Vagina (tissue), 2 donors: ENCODE data around the gene MAD1L1.

Experiments used
- POLR2A ChIP-seq, 2 donors: fragments of 450-650 bp; IDR thresholded peaks; one replicate each; pipeline ENCODE4 v1.6.1; 2017; ENCODE audit warnings: antibody characterized with exemption in 2 of 2, mild to moderate bottlenecking in 2 of 2, moderate library complexity in 2 of 2
- POLR2AphosphoS5 ChIP-seq, 2 donors: sonication (generic); formaldehyde crosslinking; IDR thresholded peaks; one replicate each; pipeline ENCODE4 v1.9.0; 2017; ENCODE audit warnings: antibody characterized with exemption in 2 of 2, mild to moderate bottlenecking in 2 of 2, low read depth in 1 of 2; ENCODE audit not compliant: insufficient read depth in 1 of 2
- TF ChIP-seq, protein P1 (sequence below), 3 experiments: fragments of 450-650 bp in 2 of 3; fragments of 200-600 bp in 1 of 3; sonication (generic) in 1 of 3; IDR thresholded peaks; one replicate each; pipeline ENCODE4 v1.5.1; 2017 to 2019; ENCODE audit warnings: antibody characterized with exemption in 3 of 3, mild to moderate bottlenecking in 2 of 3, moderate library complexity in 2 of 3

- no peak for TF ChIP-seq POLR2A (IDR thresholded peaks at IDR 0.05)
- TF ChIP-seq, protein P1, sequence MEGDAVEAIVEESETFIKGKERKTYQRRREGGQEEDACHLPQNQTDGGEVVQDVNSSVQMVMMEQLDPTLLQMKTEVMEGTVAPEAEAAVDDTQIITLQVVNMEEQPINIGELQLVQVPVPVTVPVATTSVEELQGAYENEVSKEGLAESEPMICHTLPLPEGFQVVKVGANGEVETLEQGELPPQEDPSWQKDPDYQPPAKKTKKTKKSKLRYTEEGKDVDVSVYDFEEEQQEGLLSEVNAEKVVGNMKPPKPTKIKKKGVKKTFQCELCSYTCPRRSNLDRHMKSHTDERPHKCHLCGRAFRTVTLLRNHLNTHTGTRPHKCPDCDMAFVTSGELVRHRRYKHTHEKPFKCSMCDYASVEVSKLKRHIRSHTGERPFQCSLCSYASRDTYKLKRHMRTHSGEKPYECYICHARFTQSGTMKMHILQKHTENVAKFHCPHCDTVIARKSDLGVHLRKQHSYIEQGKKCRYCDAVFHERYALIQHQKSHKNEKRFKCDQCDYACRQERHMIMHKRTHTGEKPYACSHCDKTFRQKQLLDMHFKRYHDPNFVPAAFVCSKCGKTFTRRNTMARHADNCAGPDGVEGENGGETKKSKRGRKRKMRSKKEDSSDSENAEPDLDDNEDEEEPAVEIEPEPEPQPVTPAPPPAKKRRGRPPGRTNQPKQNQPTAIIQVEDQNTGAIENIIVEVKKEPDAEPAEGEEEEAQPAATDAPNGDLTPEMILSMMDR (IDR thresholded peaks at IDR 0.05): no peak
- TF ChIP-seq POLR2AphosphoS5 (IDR thresholded peaks at IDR 0.05; ENCODE audit: insufficient read depth in 1 of 2, low read depth in 1 of 2): no peak
Observed at GRCh38 chr7:2243458-2243857, 10.7 kb upstream of the MAD1L1 start.
